GM23248 (cell line): ENCODE results near the gene ANKRD63.

ENCODE experiments used
- EZH2 ChIP-seq: fragments of 200-600 bp; sonication (generic); IDR thresholded peaks from 2 replicates; pipeline ENCODE4 v1.6.1; 2018; ENCODE audit warnings: antibody characterized with exemption, mild to moderate bottlenecking; ENCODE audit not compliant: insufficient read depth, poor library complexity, severe bottlenecking
- EZH2phosphoT487 ChIP-seq: fragments of 200-600 bp; sonication (generic); IDR thresholded peaks from 2 replicates; pipeline ENCODE4 v1.6.1; 2018; ENCODE audit warnings: antibody characterized with exemption, moderate library complexity, mild to moderate bottlenecking, low read depth; ENCODE audit not compliant: insufficient read depth

- TF ChIP-seq EZH2 (no peak), EZH2phosphoT487 (no peak)
Observed at GRCh38 chr15:40310993-40311392, 28.1 kb upstream of the ANKRD63 start.
